ENCODE results near the gene KCNJ14. TPM values are rescaled to one million over a fixed set of nuclear protein-coding genes. Genes with fewer than 3 reads are reported as not detected.
A peak's percentile ranks its signal among the peaks of the same experiment; 100 is the strongest.

KCNJ14 gene
- total RNA-seq, 2 donors from 2014 or later, result 1.7 to 2.5 TPM

DNA sequence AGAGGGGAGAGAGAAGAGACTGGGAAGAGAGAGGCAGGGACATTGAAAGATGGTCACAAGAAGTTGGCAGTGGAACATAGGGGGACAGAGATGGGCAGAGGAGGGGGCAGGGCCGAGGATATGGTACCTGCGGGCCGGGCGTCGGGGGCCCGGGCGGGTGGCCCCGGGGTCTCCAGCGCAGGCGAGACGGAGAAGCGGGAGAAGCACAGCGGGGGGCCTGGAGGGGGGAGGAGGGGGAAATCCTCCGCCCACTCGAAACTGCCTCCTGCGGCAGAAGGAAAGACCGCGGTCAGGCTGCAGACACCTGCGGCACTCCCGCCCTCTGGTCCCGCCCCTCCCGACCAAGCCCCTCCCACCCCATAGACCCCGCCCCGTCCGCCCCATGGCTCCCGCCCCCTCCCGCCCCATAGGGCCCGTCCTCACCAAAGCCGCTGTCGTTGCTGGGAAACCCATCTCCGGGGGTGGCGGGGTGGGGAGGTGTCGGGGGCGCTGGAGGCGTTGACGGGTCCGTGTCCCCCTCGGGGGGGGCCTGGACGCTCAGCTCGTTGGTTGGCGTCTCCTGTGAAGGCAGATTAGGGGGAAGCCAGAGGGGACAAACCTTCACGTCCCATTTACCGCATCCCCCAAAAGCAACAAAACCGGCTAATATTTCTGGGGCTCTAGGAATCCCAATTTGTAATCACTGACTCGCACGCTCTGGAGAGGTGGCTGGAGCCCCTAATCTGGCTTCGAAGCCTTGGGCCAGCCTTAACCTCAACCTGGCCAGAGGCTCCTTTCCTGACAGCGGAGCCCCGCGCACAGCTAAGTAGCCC, 35.8 kb downstream of the KCNJ14 start:
- peak overlapping the region; percentile 79 for H3K4me3 Mint-ChIP-seq
- H3K27me3 Mint-ChIP-seq, result peaks cover 26% of the 10 kb centered on the region
- H3K36me3 Mint-ChIP-seq (ENCODE audit: low read depth), result peaks cover 3% of the 10 kb centered on the region
- H3K27ac Mint-ChIP-seq, result peak overlapping the region; percentile 34
- no peaks in the 10 kb centered on the region for H3K9me3 ChIP-seq (ENCODE audit: control insufficient read depth, low read length, poor library complexity, severe bottlenecking)
- peak; percentile 31 for ATAC-seq
- H3K4me1 Mint-ChIP-seq, result peaks cover 21% of the 10 kb centered on the region
- peak in 2 of 3 donors; percentile 55 to 64 for DNase-seq

- H3K27ac Mint-ChIP-seq, result no peak overlapping the region
- ATAC-seq, result no peak
- peaks cover 26% of the 10 kb centered on the region for H3K27me3 Mint-ChIP-seq
- no peak for DNase-seq
- H3K4me3 Mint-ChIP-seq, result peak overlapping the region; percentile 76
- H3K4me1 Mint-ChIP-seq, result peaks cover 21% of the 10 kb centered on the region
- H3K36me3 Mint-ChIP-seq (ENCODE audit: low read depth), result no peaks in the 10 kb centered on the region
- no peaks in the 10 kb centered on the region for H3K9me3 ChIP-seq (ENCODE audit: control insufficient read depth, low read length, poor library complexity, severe bottlenecking)
These were observed 36.4 kb downstream of the KCNJ14 start for GRCh38 chr19:48491793-48492123.

- H3K9me3 ChIP-seq (ENCODE audit: control insufficient read depth, low read length, poor library complexity, severe bottlenecking), result no peaks in the 10 kb centered on the region
- Mint-ChIP-seq H3K4me3 (peak overlapping the region; percentile 77), H3K27me3 (peaks cover 26% of the 10 kb centered on the region), H3K4me1 (peaks cover 23% of the 10 kb centered on the region), H3K36me3 (ENCODE audit: low read depth) (no peaks in the 10 kb centered on the region), H3K27ac (no peak overlapping the region)
- peak; percentile 77 for ATAC-seq
- peak; percentile 68 to 78 (median 73) for DNase-seq
These were observed 37.7 kb downstream of the KCNJ14 start for GRCh38 chr19:48492925-48493717.

- DNase-seq (no peak), ATAC-seq (no peak)
- no peaks in the 10 kb centered on the region for H3K9me3 ChIP-seq (ENCODE audit: control insufficient read depth, low read length, poor library complexity, severe bottlenecking)
- no peak overlapping the region for H3K27ac Mint-ChIP-seq
- peaks cover 26% of the 10 kb centered on the region for H3K27me3 Mint-ChIP-seq
- H3K36me3 Mint-ChIP-seq (ENCODE audit: low read depth), result no peaks in the 10 kb centered on the region
- peaks cover 20% of the 10 kb centered on the region for H3K4me1 Mint-ChIP-seq
- H3K4me3 Mint-ChIP-seq, result peak overlapping the region; percentile 87
These were observed 38.5 kb downstream of the KCNJ14 start for GRCh38 chr19:48493718-48494401.

DNA sequence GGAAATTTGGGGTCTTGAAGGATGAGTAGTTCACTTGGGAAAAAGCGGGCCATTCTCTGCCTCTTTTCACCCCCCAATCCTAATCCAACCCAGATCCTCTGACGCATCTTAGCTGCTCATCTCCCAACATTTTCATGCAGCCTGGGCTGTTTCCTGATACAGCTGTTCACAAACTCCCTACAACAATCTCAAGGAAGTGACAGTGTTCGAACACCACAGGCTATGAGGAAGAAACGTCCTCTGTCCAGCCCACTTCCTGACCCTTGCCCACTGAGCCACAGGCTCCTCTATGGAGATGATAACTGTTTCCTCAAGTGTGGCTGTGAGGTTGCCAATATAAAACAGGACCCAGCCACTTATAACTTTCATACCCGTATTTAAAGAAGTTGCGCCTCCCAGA, 40.0 kb downstream of the KCNJ14 start:
- H3K36me3 Mint-ChIP-seq (ENCODE audit: low read depth), result no peaks in the 10 kb centered on the region
- ATAC-seq (no peak), DNase-seq (no peak)
- H3K27me3 Mint-ChIP-seq, result peaks cover 30% of the 10 kb centered on the region
- peak overlapping the region; percentile 33 for H3K4me3 Mint-ChIP-seq
- H3K4me1 Mint-ChIP-seq, result peaks cover 23% of the 10 kb centered on the region
- H3K9me3 ChIP-seq (ENCODE audit: control insufficient read depth, low read length, poor library complexity, severe bottlenecking), result no peaks in the 10 kb centered on the region
- no peak overlapping the region for H3K27ac Mint-ChIP-seq

DNA sequence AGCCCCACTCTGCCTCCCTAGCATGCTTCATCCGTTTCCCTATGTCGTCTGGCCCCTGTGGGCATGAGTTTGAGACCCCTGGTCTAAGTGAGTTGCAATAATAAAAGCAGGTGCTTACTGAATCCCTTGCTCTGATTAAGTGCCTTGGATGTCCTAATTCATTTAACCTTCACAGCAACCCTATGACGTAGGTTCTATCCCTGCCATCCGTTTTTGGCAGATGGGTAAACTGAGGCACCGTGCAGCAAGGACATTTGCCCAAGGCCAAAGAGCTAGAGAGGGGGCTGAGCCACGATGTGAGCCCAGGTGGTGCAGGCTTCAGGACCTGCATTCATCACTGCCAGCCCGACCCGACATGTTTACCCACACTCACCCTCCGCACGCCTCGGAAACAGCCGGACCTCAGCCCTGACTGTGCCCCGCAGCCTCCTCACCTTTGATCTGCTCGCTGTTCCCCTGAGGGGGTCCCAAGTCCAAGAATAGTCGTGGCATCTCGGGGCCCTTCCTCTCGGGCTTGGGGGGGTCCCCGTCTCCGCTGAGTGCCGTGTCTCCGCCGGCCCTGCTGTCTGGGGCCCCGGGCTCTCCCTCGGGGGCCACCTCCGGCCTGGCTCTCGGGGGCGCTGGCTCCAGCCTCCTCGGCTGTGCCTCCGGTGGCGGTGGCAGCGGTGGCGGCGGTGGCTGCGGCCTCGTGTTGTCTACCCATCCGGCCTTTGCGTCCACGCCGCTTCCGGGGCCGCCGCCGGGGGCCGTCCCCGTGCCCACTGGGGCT, 41.8 kb downstream of the KCNJ14 start:
- H3K9me3 ChIP-seq (ENCODE audit: control insufficient read depth, low read length, poor library complexity, severe bottlenecking), result no peaks in the 10 kb centered on the region
- DNase-seq, result no peak
- peaks cover 22% of the 10 kb centered on the region for H3K4me1 Mint-ChIP-seq
- no peak for ATAC-seq
- no peak overlapping the region for H3K4me3 Mint-ChIP-seq
- no peak overlapping the region for H3K27ac Mint-ChIP-seq
- H3K36me3 Mint-ChIP-seq (ENCODE audit: low read depth), result no peaks in the 10 kb centered on the region
- peaks cover 28% of the 10 kb centered on the region for H3K27me3 Mint-ChIP-seq

GRCh38 chr19:48497728-48498594, 42.6 kb downstream of the KCNJ14 start:
- no peaks in the 10 kb centered on the region for H3K9me3 ChIP-seq (ENCODE audit: control insufficient read depth, low read length, poor library complexity, severe bottlenecking)
- ATAC-seq, result no peak
- Mint-ChIP-seq H3K4me3 (no peak overlapping the region), H3K36me3 (ENCODE audit: low read depth) (no peaks in the 10 kb centered on the region), H3K27me3 (peaks cover 21% of the 10 kb centered on the region), H3K4me1 (peaks cover 18% of the 10 kb centered on the region), H3K27ac (no peak overlapping the region)
- no peak for DNase-seq

- H3K9me3 ChIP-seq (ENCODE audit: control insufficient read depth, low read length, poor library complexity, severe bottlenecking), result no peaks in the 10 kb centered on the region
- Mint-ChIP-seq H3K4me3 (no peak overlapping the region), H3K27ac (no peak overlapping the region), H3K4me1 (peaks cover 20% of the 10 kb centered on the region), H3K36me3 (ENCODE audit: low read depth) (no peaks in the 10 kb centered on the region), H3K27me3 (peaks cover 21% of the 10 kb centered on the region)
- DNase-seq (no peak), ATAC-seq (no peak)
These were observed 43.4 kb downstream of the KCNJ14 start for GRCh38 chr19:48498595-48499311.

DNA sequence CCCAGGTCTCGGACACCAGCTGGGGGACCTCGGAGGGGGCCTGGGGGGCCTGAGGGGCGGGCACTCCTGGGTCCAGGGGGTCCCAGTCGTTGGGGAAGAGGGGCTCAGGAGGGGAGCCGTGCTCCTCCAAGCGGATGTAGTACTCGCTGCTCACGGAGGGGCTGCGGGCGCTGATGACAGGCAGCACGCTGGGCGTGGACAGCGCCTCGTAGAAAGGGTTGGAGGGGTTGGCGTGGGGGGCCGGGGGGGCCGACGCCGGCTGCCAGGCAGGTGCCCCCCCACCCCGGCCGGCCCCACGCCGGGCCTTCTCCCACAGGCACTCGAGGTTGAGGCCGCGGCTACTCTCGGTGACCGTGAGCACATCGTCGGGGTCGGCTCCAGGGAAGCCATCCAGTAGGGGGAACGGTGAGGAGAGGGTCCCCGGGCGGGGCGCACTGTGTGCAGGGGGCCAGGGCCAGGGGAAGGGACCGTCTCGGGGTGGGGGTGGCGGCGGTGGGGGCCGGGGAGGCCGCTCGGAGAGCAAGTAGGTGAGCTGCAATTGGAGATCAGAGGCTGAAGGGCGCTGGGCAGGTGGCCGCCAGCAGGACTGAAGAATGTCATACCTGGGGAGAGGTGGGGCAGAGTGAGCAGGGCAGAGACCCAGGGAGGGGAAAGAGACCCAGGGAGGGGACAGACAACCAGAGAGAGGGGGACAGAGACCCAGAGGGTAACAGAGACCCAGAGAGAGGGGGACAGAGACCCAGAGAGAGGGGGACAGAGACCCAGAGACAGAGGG, 44.1 kb downstream of the KCNJ14 start:
- ATAC-seq, result no peak
- peak overlapping the region; percentile 78 for H3K27ac Mint-ChIP-seq
- no peak for DNase-seq
- H3K36me3 Mint-ChIP-seq (ENCODE audit: low read depth), result no peaks in the 10 kb centered on the region
- no peaks in the 10 kb centered on the region for H3K9me3 ChIP-seq (ENCODE audit: control insufficient read depth, low read length, poor library complexity, severe bottlenecking)
- peaks cover 20% of the 10 kb centered on the region for H3K4me1 Mint-ChIP-seq
- H3K4me3 Mint-ChIP-seq, result peak overlapping the region; percentile 69
- peaks cover 17% of the 10 kb centered on the region for H3K27me3 Mint-ChIP-seq

DNA sequence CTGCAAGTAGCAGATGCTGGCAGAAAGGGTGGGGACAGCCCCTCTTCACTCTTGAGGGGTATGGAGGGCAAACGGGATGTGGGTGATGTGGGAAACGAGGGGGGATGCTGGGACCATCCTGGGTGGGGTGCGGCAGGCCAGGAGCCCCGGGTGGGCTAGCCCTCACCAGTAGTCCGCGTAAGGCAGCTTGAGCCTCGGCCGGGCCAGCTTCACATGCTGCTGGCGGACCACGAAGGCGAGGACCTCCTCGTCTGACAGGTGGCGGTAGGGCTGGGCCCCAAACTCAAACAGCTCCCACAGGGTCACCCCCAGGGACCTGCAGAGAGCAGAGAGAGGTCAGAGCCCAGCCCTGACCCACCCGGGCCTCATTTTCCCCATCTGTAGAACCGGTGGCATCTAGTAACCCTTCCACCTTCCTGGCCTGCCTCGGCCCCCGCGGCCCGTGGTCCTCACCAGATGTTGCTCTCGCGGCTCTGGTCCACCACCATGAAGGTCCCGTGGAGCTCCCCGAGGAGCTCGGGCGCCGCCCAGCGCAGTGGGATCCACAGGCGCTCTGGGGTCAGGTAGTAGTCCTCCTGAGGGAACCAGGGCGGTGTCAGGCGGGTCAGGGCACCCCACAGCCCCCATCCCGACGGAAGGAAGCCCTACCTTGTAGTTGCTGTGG, 45.6 kb downstream of the KCNJ14 start:
- H3K36me3 Mint-ChIP-seq (ENCODE audit: low read depth), result no peaks in the 10 kb centered on the region
- no peak for DNase-seq

More for the DNA sequence above, 45.6 kb downstream of the KCNJ14 start:
- H3K27me3 Mint-ChIP-seq, result peaks cover 4% of the 10 kb centered on the region
- peak overlapping the region; percentile 82 for H3K4me3 Mint-ChIP-seq
- ATAC-seq, result no peak
- no peaks in the 10 kb centered on the region for H3K9me3 ChIP-seq (ENCODE audit: control insufficient read depth, low read length, poor library complexity, severe bottlenecking)
- H3K4me1 Mint-ChIP-seq, result peaks cover 20% of the 10 kb centered on the region
- no peak overlapping the region for H3K27ac Mint-ChIP-seq

Data from T-helper 17 cell (primary cell).